Panc1 (cell line): ENCODE measurements around the gene AMOTL1. TPM values are rescaled to one million over a fixed set of nuclear protein-coding genes. Genes with fewer than 3 reads are reported as not detected.

Source experiments
- ATAC-seq: fragments of 200-7000 bp; cut with Tn5 transposase; 2 replicates; pipeline ENCODE4 v1.9.1; 2020; ENCODE audit warnings: mild to moderate bottlenecking, moderate library complexity
- BruUV-seq: library from RNA; stranded (reverse); fragments of 400-500 nt; replicated peaks from 2 replicates; lab custom pipeline; 2021; lab: Mats Ljungman, UMichigan
- CTCF ChIA-PET: fragments of 300-600 bp; sonication (Branson Sonifier 250); formaldehyde crosslinking; loops from one replicate; lab custom pipeline; 2022; ENCODE audit warnings: antibody characterized with exemption; lab: Charles Lee
- POLR2A ChIA-PET: fragments of 300-600 bp; sonication (Branson Sonifier 250); formaldehyde crosslinking; loops from one replicate; lab custom pipeline; 2022; ENCODE audit warnings: antibody characterized with exemption; lab: Charles Lee
- DNase-seq: peaks from one replicate; pipeline ENCODE4 v3.0.0-alpha.2; 2010; ENCODE audit warnings: low read depth, low spot score
- H3K27ac ChIP-seq: 2 replicates; pipeline ENCODE4 v1.5.1; 2011; ENCODE audit warnings: mild to moderate bottlenecking, low read length, inconsistent platforms
- H3K27me3 ChIP-seq: fragments of 200-500 bp; sonication (Bioruptor generic); 2 replicates; pipeline ENCODE4 v1.6.0; 2014; ENCODE audit warnings: low read length, inconsistent platforms; ENCODE audit not compliant: control insufficient read depth, insufficient read depth
- H3K36me3 ChIP-seq: fragments of 200-500 bp; sonication (Bioruptor generic); 2 replicates; pipeline ENCODE4 v1.5.1; 2014; ENCODE audit warnings: inconsistent platforms, mild to moderate bottlenecking, low read length, moderate library complexity; ENCODE audit not compliant: control insufficient read depth, insufficient read depth
- H3K4me1 ChIP-seq: 2 replicates; pipeline ENCODE4 v1.5.1; 2011; ENCODE audit warnings: inconsistent platforms, mild to moderate bottlenecking, low read length, moderate library complexity; ENCODE audit not compliant: control insufficient read depth, insufficient read depth
- H3K4me3 ChIP-seq, 2 experiments: 2 replicates each; pipeline ENCODE4 v1.5.1; 2011 to 2012; ENCODE audit warnings: low read depth in 2 of 2, low read length in 2 of 2, mild to moderate bottlenecking in 2 of 2, inconsistent platforms in 1 of 2, moderate library complexity in 1 of 2
- H3K9me3 ChIP-seq: fragments of 200-500 bp; sonication (Bioruptor generic); 2 replicates; pipeline ENCODE4 v1.5.1; 2014; ENCODE audit warnings: low read depth, mild to moderate bottlenecking, inconsistent platforms, low read length, moderate library complexity; ENCODE audit not compliant: control insufficient read depth, insufficient read depth
- POLR2AphosphoS5 ChIP-seq: IDR thresholded peaks from 2 replicates; pipeline ENCODE4 v1.6.1; 2012; ENCODE audit warnings: mild to moderate bottlenecking, low read depth, low read length, moderate library complexity
- SIN3A ChIP-seq: IDR thresholded peaks from 2 replicates; pipeline ENCODE4 v1.6.1; 2012; ENCODE audit warnings: low read depth, mild to moderate bottlenecking, low read length, moderate library complexity, borderline replicate concordance; ENCODE audit not compliant: insufficient read depth
- TCF7L2 ChIP-seq: IDR thresholded peaks from 2 replicates; pipeline ENCODE4 v1.6.1; 2011; ENCODE audit warnings: mild to moderate bottlenecking, low read depth, low read length, inconsistent platforms
- in situ Hi-C: cut with HindIII; loops from 2 replicates; pipeline ENCODE4 v1.10.0; 2016; ENCODE audit warnings: low sequenced_read_pairs, low pct_unique_long_range_greater_than_20kb
- intact Hi-C: fragments of 100-400 bp; cut with micrococcal nuclease; formaldehyde crosslinking; loops from one replicate; pipeline ENCODE4 v1.10.0; 2022; ENCODE audit not compliant: unreplicated experiment
- total RNA-seq: library from RNA; stranded (reverse); gene quantifications from one replicate; pipeline ENCODE4 v1.2.1, GENCODE V29; 2021; ENCODE audit not compliant: unreplicated experiment
- TF ChIP-seq, protein P1 (sequence below), 2 experiments: IDR thresholded peaks; 2 replicates each; pipeline ENCODE4 v1.6.1; 2011 to 2012; ENCODE audit warnings: low read depth in 2 of 2, control low read depth in 1 of 2, low read length in 1 of 2, mild to moderate bottlenecking in 1 of 2, moderate library complexity in 1 of 2; ENCODE audit not compliant: insufficient read depth in 1 of 2
- TF ChIP-seq, protein P2 (sequence below): fragments of 450-650 bp; IDR thresholded peaks from 2 replicates; pipeline ENCODE4 v1.5.1; 2017; ENCODE audit warnings: mild to moderate bottlenecking

AMOTL1 gene
- total RNA-seq, 1 experiment from 2014 or later = 16.0 TPM

DNA sequence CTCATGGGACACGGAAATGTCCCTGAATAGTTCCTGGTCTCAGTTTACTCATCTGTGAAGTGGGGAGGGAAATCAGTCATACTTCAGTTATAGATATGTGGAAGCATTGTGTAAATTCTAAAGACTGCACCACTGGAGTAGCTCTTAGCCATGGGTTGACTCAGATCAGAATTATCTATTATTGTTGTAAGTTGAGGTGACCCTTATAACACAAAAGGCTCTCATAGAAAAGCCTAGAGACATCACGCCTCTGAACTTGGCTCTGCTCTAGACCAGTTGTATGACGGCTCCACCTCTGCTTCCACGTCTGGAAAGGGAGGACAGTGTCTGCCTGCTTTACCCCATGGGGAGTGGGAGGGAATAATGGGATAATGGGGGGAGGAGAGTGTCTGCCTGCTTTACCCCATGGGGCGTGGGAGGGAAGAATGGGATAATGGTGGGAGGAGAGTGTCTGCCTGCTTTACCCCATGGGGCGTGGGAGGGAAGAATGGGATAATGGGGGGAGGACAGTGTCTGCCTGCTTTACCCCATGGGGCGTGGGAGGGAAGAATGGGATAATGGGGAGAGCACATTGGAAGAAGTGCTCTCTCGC is 98.2 kb downstream of the AMOTL1 start:
- H3K36me3 ChIP-seq = no peaks in the 10 kb centered on the region
- H3K4me3 ChIP-seq = no peak overlapping the region
- no peak for TF ChIP-seq POLR2AphosphoS5
- TF ChIP-seq SIN3A = no peak
- TF ChIP-seq TCF7L2 = no peak
- TF ChIP-seq, protein P1, sequence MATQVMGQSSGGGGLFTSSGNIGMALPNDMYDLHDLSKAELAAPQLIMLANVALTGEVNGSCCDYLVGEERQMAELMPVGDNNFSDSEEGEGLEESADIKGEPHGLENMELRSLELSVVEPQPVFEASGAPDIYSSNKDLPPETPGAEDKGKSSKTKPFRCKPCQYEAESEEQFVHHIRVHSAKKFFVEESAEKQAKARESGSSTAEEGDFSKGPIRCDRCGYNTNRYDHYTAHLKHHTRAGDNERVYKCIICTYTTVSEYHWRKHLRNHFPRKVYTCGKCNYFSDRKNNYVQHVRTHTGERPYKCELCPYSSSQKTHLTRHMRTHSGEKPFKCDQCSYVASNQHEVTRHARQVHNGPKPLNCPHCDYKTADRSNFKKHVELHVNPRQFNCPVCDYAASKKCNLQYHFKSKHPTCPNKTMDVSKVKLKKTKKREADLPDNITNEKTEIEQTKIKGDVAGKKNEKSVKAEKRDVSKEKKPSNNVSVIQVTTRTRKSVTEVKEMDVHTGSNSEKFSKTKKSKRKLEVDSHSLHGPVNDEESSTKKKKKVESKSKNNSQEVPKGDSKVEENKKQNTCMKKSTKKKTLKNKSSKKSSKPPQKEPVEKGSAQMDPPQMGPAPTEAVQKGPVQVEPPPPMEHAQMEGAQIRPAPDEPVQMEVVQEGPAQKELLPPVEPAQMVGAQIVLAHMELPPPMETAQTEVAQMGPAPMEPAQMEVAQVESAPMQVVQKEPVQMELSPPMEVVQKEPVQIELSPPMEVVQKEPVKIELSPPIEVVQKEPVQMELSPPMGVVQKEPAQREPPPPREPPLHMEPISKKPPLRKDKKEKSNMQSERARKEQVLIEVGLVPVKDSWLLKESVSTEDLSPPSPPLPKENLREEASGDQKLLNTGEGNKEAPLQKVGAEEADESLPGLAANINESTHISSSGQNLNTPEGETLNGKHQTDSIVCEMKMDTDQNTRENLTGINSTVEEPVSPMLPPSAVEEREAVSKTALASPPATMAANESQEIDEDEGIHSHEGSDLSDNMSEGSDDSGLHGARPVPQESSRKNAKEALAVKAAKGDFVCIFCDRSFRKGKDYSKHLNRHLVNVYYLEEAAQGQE (IDR thresholded peaks at IDR 0.05; ENCODE audit: insufficient read depth in 1 of 2, low read depth in 2 of 2, low read length in 1 of 2) = no peak
- TF ChIP-seq, protein P2, sequence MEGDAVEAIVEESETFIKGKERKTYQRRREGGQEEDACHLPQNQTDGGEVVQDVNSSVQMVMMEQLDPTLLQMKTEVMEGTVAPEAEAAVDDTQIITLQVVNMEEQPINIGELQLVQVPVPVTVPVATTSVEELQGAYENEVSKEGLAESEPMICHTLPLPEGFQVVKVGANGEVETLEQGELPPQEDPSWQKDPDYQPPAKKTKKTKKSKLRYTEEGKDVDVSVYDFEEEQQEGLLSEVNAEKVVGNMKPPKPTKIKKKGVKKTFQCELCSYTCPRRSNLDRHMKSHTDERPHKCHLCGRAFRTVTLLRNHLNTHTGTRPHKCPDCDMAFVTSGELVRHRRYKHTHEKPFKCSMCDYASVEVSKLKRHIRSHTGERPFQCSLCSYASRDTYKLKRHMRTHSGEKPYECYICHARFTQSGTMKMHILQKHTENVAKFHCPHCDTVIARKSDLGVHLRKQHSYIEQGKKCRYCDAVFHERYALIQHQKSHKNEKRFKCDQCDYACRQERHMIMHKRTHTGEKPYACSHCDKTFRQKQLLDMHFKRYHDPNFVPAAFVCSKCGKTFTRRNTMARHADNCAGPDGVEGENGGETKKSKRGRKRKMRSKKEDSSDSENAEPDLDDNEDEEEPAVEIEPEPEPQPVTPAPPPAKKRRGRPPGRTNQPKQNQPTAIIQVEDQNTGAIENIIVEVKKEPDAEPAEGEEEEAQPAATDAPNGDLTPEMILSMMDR = no peak
- in situ Hi-C loops (no loop called here), intact Hi-C loops (no loop called here)
- ATAC-seq (no peak), DNase-seq (no peak)
- ChIA-PET CTCF (no interaction called here), POLR2A (no interaction called here)
- H3K27me3 ChIP-seq = no peaks in the 10 kb centered on the region; the same call in 1 of the 2 replicates
- H3K9me3 ChIP-seq = no peaks in the 10 kb centered on the region
- no TSS peak for BruUV-seq
- no peaks in the 10 kb centered on the region for H3K4me1 ChIP-seq
- H3K27ac ChIP-seq = no peak overlapping the region

DNA sequence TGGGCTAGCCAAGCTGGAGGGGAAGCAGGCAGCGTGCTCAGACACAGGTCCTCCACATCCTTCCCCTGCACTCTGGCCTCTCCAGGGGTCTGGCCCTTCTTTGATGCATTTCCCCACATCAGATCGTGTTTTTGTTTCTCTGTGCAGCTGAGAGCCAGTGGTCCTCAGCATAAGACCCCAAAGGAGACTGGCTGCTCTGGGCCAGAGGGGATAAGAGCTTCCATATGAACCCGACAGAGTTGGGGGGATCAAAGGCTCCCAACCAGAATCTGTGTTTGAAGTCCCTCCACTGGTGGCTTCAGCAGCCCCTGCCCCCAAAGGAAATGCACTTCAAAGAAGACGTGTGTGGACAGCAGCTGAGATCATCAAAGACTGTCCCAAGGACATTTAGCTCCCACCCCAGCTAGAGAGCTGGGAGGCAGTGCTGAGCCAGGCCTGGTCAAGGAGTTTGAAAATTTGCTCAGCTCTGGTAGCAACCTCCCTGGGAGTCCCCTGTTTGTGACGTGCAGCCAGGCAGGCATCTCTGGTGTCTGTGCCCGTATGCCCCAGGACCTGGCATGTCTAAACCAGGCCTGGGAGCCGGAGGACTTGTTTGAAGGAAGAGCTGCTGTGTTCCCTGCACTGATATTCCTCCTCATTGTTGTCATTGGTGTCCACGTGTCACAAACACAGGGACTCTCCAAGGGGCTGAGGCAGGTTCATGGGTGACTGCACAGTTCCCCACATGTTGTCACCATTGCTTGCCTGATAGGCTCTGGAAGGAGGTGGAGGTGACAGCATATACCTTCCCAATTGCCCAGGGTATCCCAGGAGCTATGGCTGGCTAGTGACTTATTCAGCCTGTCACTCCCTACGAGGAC is 99.0 kb downstream of the AMOTL1 start:
- H3K36me3 ChIP-seq = no peaks in the 10 kb centered on the region
- no peaks in the 10 kb centered on the region for H3K9me3 ChIP-seq
- no peaks in the 10 kb centered on the region for H3K4me1 ChIP-seq
- TF ChIP-seq, protein P1 (IDR thresholded peaks at IDR 0.05; ENCODE audit: insufficient read depth in 1 of 2, low read depth in 2 of 2, low read length in 1 of 2) = no peak
- no peak for TF ChIP-seq SIN3A
- TF ChIP-seq POLR2AphosphoS5 = no peak
- TF ChIP-seq, protein P2 = no peak
- no peak for TF ChIP-seq TCF7L2
- H3K27me3 ChIP-seq = no peaks in the 10 kb centered on the region; the same call in 1 of the 2 replicates
- no TSS peak for BruUV-seq
- in situ Hi-C loops = no loop called here
- CTCF ChIA-PET = interaction anchor here (0.5 kb wide), 1 partner anchor 126 kb away, joined by 3 read pairs; no protein-coding TSS in a partner anchor
- ATAC-seq (no peak), DNase-seq (no peak)
- POLR2A ChIA-PET = no interaction called here
- H3K27ac ChIP-seq = no peak overlapping the region
- H3K4me3 ChIP-seq = no peak overlapping the region
- intact Hi-C loops = no loop called here
